Activated T-helper 1 cell treated with anti-CD3 and anti-CD28 coated beads, Interleukin-2, amount 50 U/mL, for 16 hours (primary cell): ENCODE data around the gene NIPAL4.

Experiments used
- DNase-seq, 2 donors: peaks; one replicate each; pipeline ENCODE4 v3.0.0-alpha.2; 2020; ENCODE audit warnings: low read depth in 1 of 2, low spot score in 1 of 2

Gene NIPAL4

DNA sequence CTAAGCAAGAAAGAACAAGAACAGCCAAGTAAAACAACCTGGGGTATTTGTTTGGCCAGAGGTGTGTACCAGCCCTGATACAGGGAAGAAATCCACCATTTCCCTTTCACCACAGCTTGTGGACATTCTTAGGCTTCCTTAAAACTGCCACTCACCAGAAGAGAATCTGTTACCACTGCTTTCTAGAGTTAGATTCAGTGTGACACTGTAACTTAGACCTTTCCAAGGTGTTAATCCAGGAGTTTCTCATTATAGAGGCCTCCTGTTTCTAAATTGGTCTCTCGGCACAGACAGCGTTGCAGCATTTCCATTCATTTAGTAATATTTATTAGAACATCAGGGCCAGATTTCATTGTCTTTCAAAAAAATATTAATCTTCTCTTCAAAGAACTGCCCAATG lies 55.0 kb downstream of the NIPAL4 start:
- no peak for DNase-seq

DNA sequence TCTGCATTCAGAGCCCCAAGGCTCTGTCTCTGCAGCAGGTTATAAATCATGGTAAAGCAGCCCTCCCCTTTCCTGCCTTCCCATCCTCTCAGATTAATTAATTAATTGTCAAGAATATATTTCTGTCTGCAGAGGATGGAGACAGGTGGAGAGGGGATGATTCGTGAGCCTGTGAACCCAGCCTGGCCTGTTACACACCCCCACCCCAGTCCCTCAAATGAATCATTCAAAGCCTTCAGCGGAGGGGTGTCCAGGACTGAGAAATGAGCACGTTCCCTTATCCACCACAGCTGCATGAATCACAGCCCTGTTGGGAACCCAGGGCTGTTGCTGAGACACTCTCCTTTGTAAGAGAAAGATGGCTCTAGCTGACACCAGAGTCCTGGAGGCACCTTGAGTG lies 56.0 kb downstream of the NIPAL4 start:
- no peak for DNase-seq

DNA sequence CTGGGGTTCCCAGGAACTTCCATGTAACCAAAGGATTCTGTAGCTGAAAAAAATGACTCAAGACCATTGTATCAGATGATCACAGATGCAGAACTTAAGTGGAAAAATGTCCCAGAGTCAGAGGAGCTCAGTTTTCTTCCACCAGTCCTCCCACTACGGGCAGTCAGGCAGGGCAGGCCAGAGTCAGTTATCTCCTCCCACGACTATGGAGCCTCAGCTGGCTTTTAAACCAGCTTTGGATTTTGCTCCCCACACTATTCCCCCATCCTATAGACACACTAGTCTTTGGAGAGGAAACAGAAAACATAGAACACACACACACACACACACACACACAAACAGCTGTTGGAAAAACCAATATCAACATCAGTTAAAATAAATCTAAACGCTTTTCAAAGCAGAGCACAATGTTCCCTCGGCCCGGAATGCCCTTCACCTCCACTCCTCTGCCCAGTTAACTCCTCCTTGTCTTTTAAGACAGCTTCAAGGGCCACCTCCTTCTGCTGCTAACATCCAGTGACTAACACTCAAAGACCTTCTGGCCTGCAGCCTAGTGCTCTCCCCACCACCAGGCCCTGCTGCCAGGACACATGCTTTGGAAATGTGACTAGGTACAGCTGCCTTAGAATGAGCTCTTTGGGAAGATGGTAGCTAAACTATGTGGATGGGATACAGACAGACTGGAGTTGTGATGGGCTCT lies 56.8 kb downstream of the NIPAL4 start:
- no peak for DNase-seq

DNA sequence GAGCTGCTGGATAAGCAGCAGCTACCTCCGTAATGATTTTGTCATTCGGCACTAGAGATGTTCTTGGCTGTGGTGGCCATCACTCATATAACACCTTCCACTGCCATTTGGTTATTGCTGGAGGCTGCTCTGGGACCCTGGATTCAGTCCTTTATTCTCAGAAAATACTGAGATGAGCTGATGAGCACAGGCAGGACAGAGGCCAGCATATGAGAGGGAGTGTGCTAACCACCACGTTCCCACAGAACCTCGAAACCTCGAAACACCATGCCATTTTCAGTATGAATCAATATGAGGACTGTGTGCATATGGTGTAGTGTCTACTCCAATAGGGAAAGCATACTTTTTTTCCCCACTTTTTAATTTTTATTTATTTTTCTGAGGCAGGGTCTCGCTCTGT lies 59.0 kb downstream of the NIPAL4 start:
- DNase-seq = no peak

DNA sequence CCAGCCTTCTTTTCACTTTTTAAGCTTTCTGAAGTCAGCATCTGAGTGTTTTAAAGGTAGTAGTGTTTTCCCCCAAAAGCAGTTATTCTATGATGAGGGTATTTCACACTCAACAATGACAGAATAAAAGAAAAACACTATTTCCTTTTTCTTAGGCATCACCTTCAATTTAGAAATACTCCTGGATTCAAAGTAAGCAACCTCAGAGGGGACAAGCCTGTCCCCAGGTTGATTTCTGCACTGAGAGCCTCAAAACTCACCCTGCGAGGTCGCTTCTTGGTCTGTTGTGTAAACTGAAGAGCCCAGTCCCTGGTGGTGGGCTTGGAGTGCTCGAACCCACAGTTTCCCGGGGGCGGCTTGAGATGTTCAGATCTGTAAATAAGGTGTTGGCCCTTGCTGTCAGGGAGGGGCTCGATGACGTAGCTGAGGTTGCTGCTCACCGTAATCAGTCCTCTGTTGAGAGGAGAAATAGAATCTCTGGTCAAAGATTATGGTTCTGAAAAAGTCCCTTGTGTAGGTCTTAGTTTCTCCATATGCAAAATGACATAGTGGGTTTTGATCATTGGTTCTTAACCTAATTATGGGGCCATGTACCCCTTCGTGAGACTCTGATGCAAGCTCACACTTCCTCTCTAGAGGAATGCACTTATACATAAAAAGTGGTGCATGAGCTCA lies 59.7 kb downstream of the NIPAL4 start:
- no peak for DNase-seq

DNA sequence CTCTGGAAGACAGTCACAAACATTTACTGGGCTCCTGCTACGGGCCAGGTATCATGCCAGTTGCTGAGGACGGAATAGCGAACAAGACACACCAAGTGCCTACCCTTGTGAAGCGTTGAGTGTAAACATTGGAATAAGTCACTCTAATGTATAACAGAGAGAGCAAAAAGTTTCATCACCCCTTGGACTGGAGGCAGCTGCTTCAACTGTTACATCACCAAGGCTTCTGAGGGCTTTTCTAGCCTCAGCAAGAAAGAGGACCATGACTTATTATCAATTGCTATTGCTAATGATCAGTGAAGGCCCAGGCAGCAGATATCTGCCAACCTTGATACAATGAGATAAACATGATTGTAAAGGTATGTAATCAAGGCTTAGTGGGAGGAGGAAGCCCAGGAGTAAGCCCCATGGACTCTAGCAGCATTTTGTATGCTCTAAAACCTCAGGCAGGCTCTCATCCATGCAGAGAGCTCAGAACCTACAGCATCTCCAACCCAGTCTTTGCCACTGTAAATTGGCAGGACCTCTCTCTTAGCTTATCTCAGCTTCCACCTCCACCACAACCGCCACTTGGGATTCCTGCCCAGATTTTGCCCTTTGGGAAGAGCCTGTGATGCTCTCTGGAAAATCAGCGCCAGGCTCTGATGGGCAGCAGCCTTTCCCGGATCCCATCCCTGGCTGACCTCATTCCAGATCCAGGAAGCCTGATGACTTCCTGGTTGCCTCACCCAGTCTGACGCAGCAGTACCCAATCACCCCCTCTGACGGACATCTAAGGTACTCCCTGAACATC lies 61.1 kb downstream of the NIPAL4 start:
- DNase-seq = no peak

DNA sequence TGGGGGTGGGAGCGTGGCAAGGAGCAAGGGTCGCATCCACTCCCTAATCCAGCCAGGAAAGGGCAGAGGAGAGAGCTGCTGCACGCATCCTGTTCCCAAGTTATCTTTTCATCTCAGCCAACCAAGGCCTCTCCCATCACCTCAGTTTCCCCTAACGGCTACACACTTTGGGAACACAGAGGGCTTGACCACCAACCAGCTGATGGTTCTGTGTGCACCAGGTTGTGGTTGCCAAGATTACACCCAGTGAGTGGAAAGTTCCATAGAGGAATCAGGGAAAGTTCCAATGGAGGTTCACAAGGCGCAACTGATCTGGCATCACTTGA lies 61.7 kb downstream of the NIPAL4 start:
- DNase-seq = no peak

DNA sequence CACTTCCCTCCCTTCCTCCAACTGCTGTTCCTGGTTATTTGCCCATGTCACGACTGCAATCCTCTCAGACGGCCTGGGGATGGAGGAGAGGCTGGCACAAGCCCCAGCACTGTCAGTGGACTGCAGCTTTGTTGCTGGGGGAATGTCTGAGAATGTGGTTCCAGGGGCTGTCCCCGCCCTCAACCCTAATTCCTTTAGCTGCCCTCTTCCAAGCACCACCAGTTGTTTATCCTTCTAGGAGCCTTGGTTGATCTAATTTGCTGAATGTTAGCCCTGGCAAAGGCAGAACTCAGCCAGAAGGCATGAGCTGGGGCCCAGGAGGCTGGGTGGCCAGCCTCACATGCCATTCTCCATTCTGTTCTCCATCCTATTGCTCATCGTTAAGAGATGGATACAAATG lies 64.0 kb downstream of the NIPAL4 start:
- no peak for DNase-seq
